Measurements from ENCODE around the gene ERI3. TPM values are rescaled to one million over a fixed set of nuclear protein-coding genes. Genes with fewer than 3 reads are reported as not detected.

ERI3 gene
- total RNA-seq (2022; extraction: Qiagen RNA extraction), result 47.9 to 67.7 TPM (median 60.9 TPM) in 5 replicates

GRCh38 chr1:44354840-44355581 is at the start of gene ERI3:
Gene ERI3, minus strand, starts transcription at chr1:44355257. Its CDS starts 231 bp downstream, at chr1:44355026.

GRCh38 chr1:44213222-44214112 is 141.6 kb downstream of the ERI3 start, which contains the start of gene DMAP1:
Gene DMAP1, plus strand, starts transcription at chr1:44213471. Its CDS starts 283 bp downstream, at chr1:44213754.

Other genes starting within 250 kb of the ERI3 start
- gene KLF17, start 236.4 kb downstream of the ERI3 start, total RNA-seq (2022; extraction: Qiagen RNA extraction), result 0.33 to 0.50 TPM (median 0.46 TPM) in 5 replicates
- 0.01 to 0.06 TPM (median 0.05 TPM) in 4 of 5 replicates, not detected in the other for gene KLF18, start 213.6 kb downstream of the ERI3 start, total RNA-seq (2022; extraction: Qiagen RNA extraction)
- gene DMAP1, start 141.8 kb downstream of the ERI3 start, total RNA-seq (2022; extraction: Qiagen RNA extraction), result 19.3 to 21.4 TPM (median 20.2 TPM) in 5 replicates
- gene RNF220, start 50.0 kb upstream of the ERI3 start, total RNA-seq (2022; extraction: Qiagen RNA extraction), result 55.2 to 68.3 TPM (median 61.2 TPM) in 5 replicates